ENCODE measurements around the gene PLSCR4. TPM values are rescaled to one million over a fixed set of nuclear protein-coding genes. Genes with fewer than 3 reads are reported as not detected.

PLSCR4 gene
- total RNA-seq, 2 experiments from 2014 or later, result not detected

DNA sequence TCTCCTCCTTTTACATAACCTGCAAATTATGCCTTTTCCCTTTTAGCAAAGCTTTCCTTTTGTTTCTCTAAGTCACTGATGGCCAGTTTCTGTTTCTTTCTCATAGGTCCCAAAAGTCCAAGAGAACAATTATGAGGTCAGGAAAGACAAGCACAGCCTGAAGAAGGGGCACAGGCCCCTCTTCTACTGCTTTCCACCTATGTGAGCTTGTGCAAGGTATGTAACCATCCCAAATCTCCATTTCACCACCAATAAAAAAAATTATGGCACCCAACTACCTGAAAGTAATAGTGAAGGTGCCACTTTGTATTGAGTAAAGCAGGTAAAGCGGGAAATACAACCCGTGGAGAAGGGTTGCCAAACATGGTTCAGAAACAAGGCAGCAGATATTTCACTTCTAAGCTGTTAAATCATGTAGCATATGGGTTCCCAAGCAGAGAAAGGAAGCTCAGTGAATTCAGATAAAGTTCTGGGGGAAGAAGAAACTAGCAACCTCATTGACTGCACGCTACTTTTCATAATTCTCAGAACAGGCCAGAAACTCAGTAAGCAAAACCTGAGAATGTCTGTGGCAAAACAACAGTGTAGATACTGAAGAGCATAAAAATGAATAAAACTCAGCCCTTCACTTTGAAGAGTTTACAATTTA is 94.1 kb downstream of the PLSCR4 start:
- H3K27ac Mint-ChIP-seq, result no peak overlapping the region

DNA sequence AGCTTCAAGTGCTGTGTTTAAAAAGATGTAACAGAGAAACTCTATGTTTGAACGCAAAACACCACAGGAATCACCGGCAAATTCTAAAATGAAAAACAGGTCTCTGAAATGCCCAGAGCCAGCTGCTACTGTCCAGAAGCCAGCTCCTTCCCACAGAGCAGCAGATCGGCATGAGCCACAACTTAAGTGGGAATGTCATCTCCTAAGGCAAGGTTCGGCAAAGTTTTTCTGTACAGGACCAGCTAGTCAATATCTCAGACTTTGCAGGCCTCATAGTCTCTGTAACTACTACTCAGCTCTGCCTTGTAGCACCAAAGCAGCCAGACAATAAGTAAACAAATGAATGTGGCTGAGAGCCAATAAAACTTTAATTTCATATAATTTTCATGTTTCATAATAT is 94.8 kb downstream of the PLSCR4 start:
- Mint-ChIP-seq H3K4me1 (ENCODE audit: low read depth) (peaks cover 8% of the 10 kb centered on the region), H3K4me3 (no peak overlapping the region), H3K27me3 (peaks cover 44% of the 10 kb centered on the region), H3K36me3 (ENCODE audit: low read depth) (no peaks in the 10 kb centered on the region), H3K9me3 (no peaks in the 10 kb centered on the region), H3K27ac (no peak overlapping the region)
- H3K9me3 ChIP-seq (ENCODE audit: control insufficient read depth in 1 of 2, insufficient read depth in 1 of 2, low read length in 2 of 2), result peaks cover 0 to 5% of the 10 kb centered on the region in 2 experiments
- H3K4me1 ChIP-seq (ENCODE audit: insufficient read depth, low read length), result peaks cover 7% of the 10 kb centered on the region
- H3K27ac ChIP-seq (ENCODE audit: low read depth in 1 of 2, low read length in 2 of 2), result no peak overlapping the region
- H3K27me3 ChIP-seq (ENCODE audit: control insufficient read depth in 1 of 2, insufficient read depth in 2 of 2, low read length in 2 of 2), result peaks cover 12 to 28% of the 10 kb centered on the region in 2 experiments
- ChIA-PET POLR2A (no interaction called here), CTCF (no interaction called here)
- ATAC-seq (ENCODE audit: poor library complexity) (no peak), DNase-seq (no peak)
- TF ChIP-seq, protein P1, sequence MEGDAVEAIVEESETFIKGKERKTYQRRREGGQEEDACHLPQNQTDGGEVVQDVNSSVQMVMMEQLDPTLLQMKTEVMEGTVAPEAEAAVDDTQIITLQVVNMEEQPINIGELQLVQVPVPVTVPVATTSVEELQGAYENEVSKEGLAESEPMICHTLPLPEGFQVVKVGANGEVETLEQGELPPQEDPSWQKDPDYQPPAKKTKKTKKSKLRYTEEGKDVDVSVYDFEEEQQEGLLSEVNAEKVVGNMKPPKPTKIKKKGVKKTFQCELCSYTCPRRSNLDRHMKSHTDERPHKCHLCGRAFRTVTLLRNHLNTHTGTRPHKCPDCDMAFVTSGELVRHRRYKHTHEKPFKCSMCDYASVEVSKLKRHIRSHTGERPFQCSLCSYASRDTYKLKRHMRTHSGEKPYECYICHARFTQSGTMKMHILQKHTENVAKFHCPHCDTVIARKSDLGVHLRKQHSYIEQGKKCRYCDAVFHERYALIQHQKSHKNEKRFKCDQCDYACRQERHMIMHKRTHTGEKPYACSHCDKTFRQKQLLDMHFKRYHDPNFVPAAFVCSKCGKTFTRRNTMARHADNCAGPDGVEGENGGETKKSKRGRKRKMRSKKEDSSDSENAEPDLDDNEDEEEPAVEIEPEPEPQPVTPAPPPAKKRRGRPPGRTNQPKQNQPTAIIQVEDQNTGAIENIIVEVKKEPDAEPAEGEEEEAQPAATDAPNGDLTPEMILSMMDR (IDR thresholded peaks at IDR 0.05), result no peak
- H3K4me3 ChIP-seq (ENCODE audit: low read length), result no peak overlapping the region
- no peaks in the 10 kb centered on the region for H3K36me3 ChIP-seq (ENCODE audit: insufficient read depth, low read length)
- intact Hi-C loops (cut with DNase I, micrococcal nuclease), result no loop called here

More for the DNA sequence above, 94.1 kb downstream of the PLSCR4 start:
- Histone ChIP-seq H3K4me3 (ENCODE audit: low read length) (no peak overlapping the region), H3K4me1 (ENCODE audit: insufficient read depth, low read length) (peaks cover 12% of the 10 kb centered on the region), H3K36me3 (ENCODE audit: insufficient read depth, low read length) (no peaks in the 10 kb centered on the region), H3K27me3 (ENCODE audit: control insufficient read depth in 1 of 2, insufficient read depth in 2 of 2, low read length in 2 of 2) (peaks cover 18 to 35% of the 10 kb centered on the region in 2 experiments), H3K9me3 (ENCODE audit: control insufficient read depth in 1 of 2, insufficient read depth in 1 of 2, low read length in 2 of 2) (peaks cover 0 to 5% of the 10 kb centered on the region in 2 experiments), H3K27ac (ENCODE audit: low read depth in 1 of 2, low read length in 2 of 2) (no peak overlapping the region)
- Mint-ChIP-seq H3K9me3 (no peaks in the 10 kb centered on the region), H3K4me1 (ENCODE audit: low read depth) (peaks cover 8% of the 10 kb centered on the region), H3K36me3 (ENCODE audit: low read depth) (no peaks in the 10 kb centered on the region), H3K4me3 (no peak overlapping the region), H3K27me3 (peaks cover 49% of the 10 kb centered on the region)
- intact Hi-C loops (cut with DNase I, micrococcal nuclease), result no loop called here
- no peak for ATAC-seq (ENCODE audit: poor library complexity)
- no peak for DNase-seq
- ChIA-PET CTCF (no interaction called here), POLR2A (no interaction called here)
- TF ChIP-seq, protein P1 (IDR thresholded peaks at IDR 0.05), result no peak

DNA sequence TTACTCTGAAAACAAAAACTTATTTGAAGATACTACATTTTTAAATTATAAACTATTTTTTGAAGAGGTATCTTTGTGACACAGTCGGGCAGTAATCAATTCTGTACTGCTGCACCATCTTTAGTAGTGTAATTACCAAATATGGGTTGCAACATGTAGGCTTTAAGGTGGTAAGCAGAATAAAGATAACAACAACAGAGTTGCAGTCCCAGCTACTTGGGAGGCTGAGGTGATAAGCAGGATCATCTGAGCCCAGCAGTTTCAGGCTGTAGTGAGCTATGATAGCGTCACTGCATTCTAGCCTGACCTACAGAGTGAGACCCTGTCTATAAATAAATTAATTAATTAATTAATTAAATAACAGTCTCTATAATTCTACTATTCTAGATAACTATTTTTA is 95.9 kb downstream of the PLSCR4 start:
- Mint-ChIP-seq H3K4me3 (no peak overlapping the region), H3K9me3 (no peaks in the 10 kb centered on the region), H3K27ac (no peak overlapping the region), H3K27me3 (peaks cover 38% of the 10 kb centered on the region), H3K4me1 (ENCODE audit: low read depth) (peaks cover 5% of the 10 kb centered on the region), H3K36me3 (ENCODE audit: low read depth) (no peaks in the 10 kb centered on the region)
- Histone ChIP-seq H3K4me3 (ENCODE audit: low read length) (no peak overlapping the region), H3K27me3 (ENCODE audit: control insufficient read depth in 1 of 2, insufficient read depth in 2 of 2, low read length in 2 of 2) (peaks cover 4 to 19% of the 10 kb centered on the region in 2 experiments), H3K36me3 (ENCODE audit: insufficient read depth, low read length) (no peaks in the 10 kb centered on the region), H3K27ac (ENCODE audit: low read depth in 1 of 2, low read length in 2 of 2) (no peak overlapping the region), H3K9me3 (ENCODE audit: control insufficient read depth in 1 of 2, insufficient read depth in 1 of 2, low read length in 2 of 2) (no peaks in the 10 kb centered on the region), H3K4me1 (ENCODE audit: insufficient read depth, low read length) (no peaks in the 10 kb centered on the region)
- DNase-seq (no peak), ATAC-seq (ENCODE audit: poor library complexity) (no peak)
- intact Hi-C loops (cut with DNase I, micrococcal nuclease), result no loop called here
- TF ChIP-seq, protein P1 (IDR thresholded peaks at IDR 0.05), result no peak
- POLR2A ChIA-PET, result no interaction called here
- CTCF ChIA-PET, result no interaction called here

All from CD4-positive, alpha-beta T cell (primary cell).